ENCODE data around the gene TDRD9.

GRCh38 chr14:103995876-103996275 lies 67.6 kb downstream of the TDRD9 start:
- no peak for TF ChIP-seq CTCF (conservative IDR thresholded peaks at IDR 0.05; ENCODE audit: low read depth in 2 of 2)
- TF ChIP-seq POLR2AphosphoS5 (IDR thresholded peaks at IDR 0.05; ENCODE audit: low read depth): no peak
- TF ChIP-seq JUNB (IDR thresholded peaks at IDR 0.05; ENCODE audit: unreplicated experiment): no peak
- no peak for TF ChIP-seq CREB1 (CRISPR knock-in tag; IDR thresholded peaks at IDR 0.05; ENCODE audit: low read depth)
- TF ChIP-seq EZH2 (IDR thresholded peaks at IDR 0.05; ENCODE audit: low read depth, unreplicated experiment): no peak
- no peak for TF ChIP-seq STAT1 (IDR thresholded peaks at IDR 0.05; ENCODE audit: unreplicated experiment)
- no peak for TF ChIP-seq ZNF114 (CRISPR knock-in tag; IDR thresholded peaks at IDR 0.05)
- no peak for TF ChIP-seq EZH2phosphoT487 (IDR thresholded peaks at IDR 0.05; ENCODE audit: unreplicated experiment)
- no peak for TF ChIP-seq NANOG (IDR thresholded peaks at IDR 0.05; ENCODE audit: borderline replicate concordance)
- no peak for TF ChIP-seq ETS1 (IDR thresholded peaks at IDR 0.05)
- no peak for TF ChIP-seq REST (IDR thresholded peaks at IDR 0.05; ENCODE audit: unreplicated experiment)
- TF ChIP-seq ZNF462 (CRISPR knock-in tag; IDR thresholded peaks at IDR 0.05): no peak

Measured in GM23338 (cell line).